HL-60/S4 treated with retinoic acid at 250 ng/mL for 4 days and 3 days (cell line): ENCODE measurements around the gene DNAJC6.
"Not testable (repeated sequence)": the region's sequence is repeated elsewhere in the genome, so short reads cannot be mapped to it uniquely, and the experiment has no call there.

ENCODE experiments used
- in situ Hi-C: fragments of 300-500 bp; cut with MboI; formaldehyde crosslinking; loops from 2 replicates; pipeline ENCODE4 v1.7.0; 2022; ENCODE audit warnings: low sequenced_read_pairs

The DNAJC6 gene

GRCh38 chr1:65309304-65310077 is at the start of gene DNAJC6:
TSS of gene DNAJC6 (plus strand) at chr1:65309543. CDS start at chr1:65309746, 203 bp downstream.
- in situ Hi-C loops: no loop called here

DNA sequence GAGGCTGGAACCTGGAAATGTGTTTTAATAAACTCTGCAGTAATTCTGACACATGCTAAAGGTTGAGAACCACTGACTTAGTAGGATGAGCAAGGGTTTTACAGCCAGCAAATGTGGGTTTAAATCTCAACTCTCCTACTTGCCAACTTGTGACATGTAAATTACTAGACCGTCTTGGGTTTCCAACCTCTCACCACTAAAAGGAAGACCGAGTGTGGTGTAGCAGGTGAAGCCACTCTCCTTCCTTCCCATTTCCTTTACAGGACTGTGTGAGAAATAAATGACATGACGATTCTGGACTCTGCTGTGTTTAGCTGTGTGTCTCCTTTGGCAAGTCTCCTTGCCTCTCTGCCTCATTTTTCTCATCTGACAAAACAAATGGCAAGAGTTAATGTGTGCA is 49.5 kb upstream of the DNAJC6 start:
- in situ Hi-C loops: no loop called here

DNA sequence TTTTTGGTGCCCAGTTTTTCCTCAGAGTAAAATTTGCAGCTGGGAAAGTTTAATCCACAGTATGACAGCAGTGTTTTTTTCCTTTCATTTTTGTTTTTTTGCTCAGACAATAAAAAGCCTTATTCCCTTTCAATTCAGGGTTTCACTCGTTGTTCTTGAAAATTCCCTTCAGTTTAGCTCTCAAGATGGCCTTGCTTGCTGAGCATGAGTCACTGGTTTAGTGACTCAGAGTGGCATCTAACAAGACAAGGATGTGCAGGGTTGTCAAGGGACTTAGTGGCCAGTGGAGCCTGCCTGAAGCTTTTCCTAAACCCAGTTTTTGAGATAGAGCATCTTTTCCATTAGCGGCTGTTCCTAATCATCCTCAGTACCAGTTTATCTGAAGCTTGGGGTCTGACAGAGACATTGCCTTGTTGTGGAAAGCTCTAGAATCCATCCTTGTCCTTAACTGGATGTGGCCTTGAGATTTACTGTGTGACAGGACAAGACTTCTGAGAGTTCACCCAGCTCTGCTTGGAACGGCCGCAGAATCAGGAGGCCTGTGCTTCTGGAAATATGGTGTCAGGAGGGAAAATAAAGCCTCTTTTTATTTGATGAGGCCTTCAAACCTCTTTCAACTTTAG is 48.4 kb upstream of the DNAJC6 start:
- in situ Hi-C loops: no loop called here

GRCh38 chr1:65263286-65263685 is 46.1 kb upstream of the DNAJC6 start:
- in situ Hi-C loops: no loop called here

DNA sequence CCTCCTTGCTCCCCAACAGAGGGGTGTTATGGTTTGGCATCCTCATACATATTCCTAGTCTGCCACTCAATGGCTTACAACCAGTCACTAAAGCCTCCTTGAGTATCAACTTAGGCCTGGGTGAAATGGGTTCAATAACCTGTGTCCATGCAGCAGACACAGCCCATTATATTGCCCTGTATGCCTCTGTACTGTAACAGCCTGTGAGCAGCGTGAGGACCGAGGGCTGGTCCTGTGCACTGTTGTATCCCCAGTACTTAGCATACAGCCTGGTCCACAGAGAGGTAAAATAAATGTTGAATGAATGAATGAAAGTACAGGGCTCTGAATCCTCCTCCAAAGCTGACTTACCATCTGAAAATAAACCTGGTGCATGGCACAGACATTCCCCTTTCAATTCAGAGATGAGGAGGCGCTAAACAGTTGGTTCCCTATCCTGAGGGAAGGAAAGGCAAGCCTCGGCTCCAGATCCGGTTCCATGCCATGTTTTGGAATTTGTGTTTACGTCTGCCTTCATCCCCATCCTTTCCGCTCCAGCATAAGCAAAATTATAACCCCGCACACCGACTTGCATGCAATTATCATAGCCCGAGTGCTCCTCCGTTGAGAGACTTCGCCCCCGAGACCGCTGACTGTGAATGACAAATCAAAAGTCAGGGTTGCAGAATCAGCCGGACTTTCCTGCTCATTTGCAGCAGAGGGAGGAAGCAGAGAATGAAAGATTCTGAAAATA is 45.0 kb upstream of the DNAJC6 start:
- in situ Hi-C loops: no loop called here

DNA sequence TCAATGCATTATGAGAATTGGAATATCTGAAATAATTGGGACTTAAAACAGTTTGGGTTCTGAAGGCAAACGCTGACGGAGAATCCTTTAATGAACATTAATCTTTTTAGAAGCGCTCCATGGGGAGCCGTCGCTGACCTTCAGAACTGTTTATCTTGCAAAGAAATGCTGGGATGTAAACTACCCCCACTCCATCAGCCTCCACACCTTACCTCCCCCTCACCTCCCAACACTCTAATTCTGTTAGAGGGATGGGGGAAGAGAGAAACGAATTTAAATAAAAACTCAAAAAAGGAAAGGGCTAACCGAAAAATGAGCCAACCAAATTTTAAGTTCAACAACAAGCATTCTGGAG is 44.1 kb upstream of the DNAJC6 start:
- in situ Hi-C loops: no loop called here

DNA sequence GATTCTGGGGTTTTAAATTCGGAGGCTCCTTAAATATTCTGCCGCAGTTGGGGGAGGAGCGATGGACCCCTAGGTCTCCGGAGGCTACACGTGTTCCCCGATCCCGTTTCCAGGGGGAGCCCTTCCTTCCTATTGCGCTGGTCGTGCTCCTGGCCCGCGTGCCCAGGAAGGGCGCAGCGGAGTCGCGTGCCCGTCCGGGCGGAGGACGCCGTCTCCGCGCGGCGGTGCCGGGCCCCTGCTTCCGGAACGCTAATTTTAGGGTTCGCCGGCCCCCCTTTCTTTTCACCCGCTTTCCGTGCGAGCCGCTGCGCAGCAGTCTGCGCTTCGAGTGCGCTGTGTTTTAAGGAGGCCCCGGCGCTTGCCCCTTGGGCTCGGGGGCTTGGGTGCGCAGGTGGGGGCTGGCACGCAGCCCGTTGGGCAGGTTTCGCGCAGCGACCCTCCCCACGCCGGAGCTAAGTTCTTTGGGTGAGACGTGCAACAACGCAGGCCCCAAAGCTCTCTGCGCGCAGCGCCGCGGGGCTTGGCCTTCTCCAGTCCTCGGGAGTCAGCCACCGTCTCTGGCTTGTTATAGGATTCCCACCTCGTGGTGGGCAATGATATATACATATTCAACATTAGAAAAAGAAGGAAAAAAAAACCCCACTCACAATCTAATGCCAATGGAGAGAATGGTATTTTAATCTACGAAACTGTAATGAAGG is 43.5 kb upstream of the DNAJC6 start:
- in situ Hi-C loops: no loop called here

GRCh38 chr1:65266476-65266875 is 42.9 kb upstream of the DNAJC6 start:
- in situ Hi-C loops: no loop called here

- in situ Hi-C loops: no loop called here
Measured at GRCh38 chr1:65267271-65267670, 42.1 kb upstream of the DNAJC6 start.

DNA sequence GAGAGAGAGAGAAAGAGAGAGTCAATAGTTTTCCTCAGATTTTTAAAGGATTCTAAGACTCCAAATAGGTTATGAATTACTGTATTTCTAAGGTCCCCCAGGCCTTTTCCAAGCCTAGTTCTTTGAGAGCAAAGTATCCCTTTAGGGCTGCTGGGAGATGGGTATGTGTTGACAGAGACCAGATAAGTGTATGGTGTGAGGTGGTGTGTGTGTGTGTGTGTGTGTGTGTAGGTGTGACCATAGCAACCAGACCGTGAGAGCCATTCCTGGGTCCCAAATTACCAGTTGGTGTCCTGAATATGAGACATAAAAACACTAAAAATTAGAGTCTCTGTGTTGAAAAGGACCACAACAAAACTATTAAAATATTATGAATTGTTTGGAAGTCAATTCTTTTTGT is 41.7 kb upstream of the DNAJC6 start:
- in situ Hi-C loops: no loop called here

DNA sequence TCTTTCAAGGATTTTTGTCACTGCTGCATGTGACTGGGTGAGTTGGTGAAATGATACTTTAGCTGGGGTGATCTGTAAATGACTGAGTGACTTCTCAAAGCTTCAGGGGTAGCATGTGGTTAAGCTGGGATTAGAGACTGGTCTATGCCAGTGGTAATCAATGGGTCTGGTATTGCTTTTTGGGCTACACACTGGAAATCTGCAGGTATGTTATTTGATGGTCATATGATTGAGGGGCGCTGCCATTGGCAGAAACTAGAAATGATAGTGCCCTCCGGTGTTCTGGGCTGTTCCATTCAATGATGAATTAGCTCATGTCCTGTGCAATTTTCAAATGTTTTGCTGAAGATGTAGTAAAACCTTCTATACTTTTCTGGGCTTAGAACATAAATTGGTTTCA is 39.7 kb upstream of the DNAJC6 start:
- in situ Hi-C loops: no loop called here

- in situ Hi-C loops: no loop called here
Measured at GRCh38 chr1:65276197-65276939, 33.0 kb upstream of the DNAJC6 start.

DNA sequence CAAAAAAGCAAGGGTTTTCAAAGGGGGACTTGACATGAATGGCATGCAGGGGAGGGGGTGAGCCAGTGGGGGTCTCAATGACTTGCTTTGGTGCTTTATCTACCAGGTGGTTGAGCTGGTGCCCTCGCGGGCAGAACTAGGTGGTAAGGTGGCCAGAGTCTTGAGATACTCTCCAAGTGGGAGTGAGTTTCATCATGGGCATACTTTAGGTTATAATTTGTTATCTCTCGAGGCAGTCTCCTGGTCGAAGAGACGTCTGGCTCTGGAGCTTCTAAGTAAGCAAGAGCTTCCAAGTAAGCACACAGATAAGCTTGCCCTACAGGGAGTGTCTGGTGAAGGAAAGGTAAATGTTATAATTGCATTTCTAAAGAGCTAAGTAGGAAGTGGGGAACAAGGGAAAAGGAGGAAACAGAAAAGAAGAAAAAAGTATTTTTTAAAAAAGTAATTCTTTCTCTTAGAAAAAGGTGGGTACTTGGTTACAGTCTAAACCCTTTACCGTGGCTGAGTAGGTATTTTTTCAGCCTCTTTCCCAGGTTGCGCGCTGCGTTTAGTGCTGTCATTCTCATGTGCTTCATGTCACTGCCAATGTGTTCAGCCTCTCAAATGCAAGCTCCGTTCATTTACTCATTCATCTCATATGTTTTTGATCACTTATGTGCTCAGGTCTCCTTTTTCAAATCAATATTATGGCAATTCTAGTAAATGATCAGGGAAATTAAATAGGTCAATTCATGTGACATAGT is 31.6 kb upstream of the DNAJC6 start:
- in situ Hi-C loops: no loop called here

GRCh38 chr1:65278376-65279069 is 30.8 kb upstream of the DNAJC6 start:
- in situ Hi-C loops: no loop called here

GRCh38 chr1:65279070-65279779 is 30.1 kb upstream of the DNAJC6 start:
- in situ Hi-C loops: no loop called here

GRCh38 chr1:65281846-65282245 is 27.5 kb upstream of the DNAJC6 start:
- in situ Hi-C loops: no loop called here

DNA sequence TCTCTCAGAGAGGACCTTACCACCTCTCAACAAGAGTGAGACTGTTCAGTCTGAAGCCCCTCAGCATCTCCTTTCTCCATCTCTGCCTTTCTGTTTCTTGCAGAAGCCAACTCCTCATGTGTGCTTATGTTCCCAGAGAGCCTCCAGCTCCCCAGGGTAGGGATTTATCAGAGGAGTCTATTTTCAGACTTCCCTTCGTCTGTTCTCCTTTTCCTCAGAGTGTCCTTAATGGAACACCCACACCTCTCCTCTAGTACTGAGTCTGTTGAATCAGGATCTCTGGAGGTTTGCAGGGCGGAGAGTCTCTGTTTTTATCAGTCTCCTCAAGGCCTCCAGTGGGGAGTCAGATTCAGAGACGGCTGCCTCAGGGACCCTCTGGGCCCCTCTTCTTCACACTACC is 25.1 kb upstream of the DNAJC6 start:
- in situ Hi-C loops: no loop called here

- in situ Hi-C loops: no loop called here
Measured at GRCh38 chr1:65289449-65289848, 19.9 kb upstream of the DNAJC6 start.

DNA sequence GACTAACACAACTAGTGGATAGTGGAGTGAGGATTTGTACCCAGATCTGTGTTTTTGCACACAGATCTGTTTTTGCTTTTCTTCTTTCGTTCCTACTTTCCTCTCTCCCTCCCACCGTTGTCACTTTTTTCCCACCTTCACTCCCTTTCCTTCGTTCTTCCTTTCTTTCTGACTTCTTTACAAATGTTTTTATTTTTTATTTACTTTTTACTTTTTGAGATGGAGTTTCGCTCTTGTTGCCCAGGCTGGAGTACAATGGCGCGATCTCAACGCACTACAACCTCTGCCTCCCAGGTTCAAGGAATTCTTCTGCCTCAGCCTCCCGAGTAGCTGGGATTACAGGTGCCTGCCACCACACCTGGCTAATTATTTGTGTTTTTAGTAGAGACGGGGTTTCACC is 17.5 kb upstream of the DNAJC6 start:
- in situ Hi-C loops: not testable (repeated sequence)
